ENCODE measurements around the gene XRCC4. TPM values are rescaled to one million over a fixed set of nuclear protein-coding genes. Genes with fewer than 3 reads are reported as not detected.

The XRCC4 gene
- total and polyA plus RNA-seq, 2 of the 13 experiments (the other 11 are each of a cell fraction or from before 2014, with no cell fraction given): 2.8 to 12.6 TPM

DNA sequence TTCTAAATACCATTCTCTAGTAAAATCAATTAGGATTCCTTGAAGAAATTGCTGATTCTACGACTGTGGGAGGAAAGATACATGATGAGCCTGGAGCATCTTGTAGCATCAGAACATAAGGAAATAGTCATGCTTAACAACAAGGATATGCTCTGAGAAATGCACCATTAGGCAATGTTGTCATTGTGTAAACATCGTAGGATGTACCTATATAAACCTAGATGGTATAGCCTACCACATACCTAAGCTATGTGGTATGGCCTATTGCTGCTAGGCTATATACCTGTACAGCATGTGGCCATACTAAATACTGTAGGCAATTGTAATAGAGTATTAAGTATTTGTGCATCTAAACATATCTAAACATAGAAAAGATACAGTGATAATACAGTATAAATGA is 316.8 kb downstream of the XRCC4 start (continued):
- TF ChIP-seq MLLT10 (CRISPR knock-in tag; IDR thresholded peaks at IDR 0.05): no peak

DNA sequence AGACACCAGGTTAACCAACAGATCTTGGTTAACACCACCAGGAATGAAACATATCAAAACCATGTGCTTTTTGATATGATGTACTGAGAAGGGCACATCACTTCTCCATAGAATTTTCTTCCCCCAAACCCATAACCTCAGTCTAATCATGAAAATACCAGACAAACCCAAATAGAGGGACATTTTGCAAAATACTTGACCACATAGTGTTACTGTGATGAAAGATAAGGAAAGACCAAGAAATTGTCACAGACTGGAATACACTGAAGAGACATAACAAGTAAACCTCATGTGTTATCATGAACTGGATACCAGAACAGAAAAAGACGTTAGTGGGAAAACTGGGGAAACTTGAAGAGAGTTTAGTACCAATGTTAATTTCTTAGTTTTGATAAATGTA is 319.3 kb downstream of the XRCC4 start:
- H4K20me1 ChIP-seq (ENCODE audit: insufficient read depth, low read length): no peaks in the 10 kb centered on the region
- no peaks in the 10 kb centered on the region; a peak in 1 of 5 replicates for H3K27me3 ChIP-seq (ENCODE audit: control insufficient read depth in 1 of 2, insufficient read depth in 2 of 2, low read length in 2 of 2)
- DNase-seq (ENCODE audit: low spot score): no peak
- ATAC-seq: no peak
- intact Hi-C loops (cut with micrococcal nuclease; ENCODE audit: unreplicated experiment) (no loop called here), in situ Hi-C loops (cut with HindIII; ENCODE audit: extremely low pct_ligation_motif_present, low pct_unique_long_range_greater_than_20kb) (no loop called here)
- H3K79me2 ChIP-seq (ENCODE audit: insufficient read depth, low read length): no peaks in the 10 kb centered on the region
- TF ChIP-seq, protein P1, sequence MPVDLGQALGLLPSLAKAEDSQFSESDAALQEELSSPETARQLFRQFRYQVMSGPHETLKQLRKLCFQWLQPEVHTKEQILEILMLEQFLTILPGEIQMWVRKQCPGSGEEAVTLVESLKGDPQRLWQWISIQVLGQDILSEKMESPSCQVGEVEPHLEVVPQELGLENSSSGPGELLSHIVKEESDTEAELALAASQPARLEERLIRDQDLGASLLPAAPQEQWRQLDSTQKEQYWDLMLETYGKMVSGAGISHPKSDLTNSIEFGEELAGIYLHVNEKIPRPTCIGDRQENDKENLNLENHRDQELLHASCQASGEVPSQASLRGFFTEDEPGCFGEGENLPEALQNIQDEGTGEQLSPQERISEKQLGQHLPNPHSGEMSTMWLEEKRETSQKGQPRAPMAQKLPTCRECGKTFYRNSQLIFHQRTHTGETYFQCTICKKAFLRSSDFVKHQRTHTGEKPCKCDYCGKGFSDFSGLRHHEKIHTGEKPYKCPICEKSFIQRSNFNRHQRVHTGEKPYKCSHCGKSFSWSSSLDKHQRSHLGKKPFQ (CRISPR knock-in tag; IDR thresholded peaks at IDR 0.05; ENCODE audit: insufficient replicate concordance): no peak
- no peak for TF ChIP-seq HOXD1 (CRISPR knock-in tag; IDR thresholded peaks at IDR 0.05)
- no peak overlapping the region for H3K4me2 ChIP-seq (ENCODE audit: low read depth, low read length)
- no peak for FAIRE-seq
- ChIA-PET CTCF (ENCODE audit: low intra/inter-chr PET ratio, low total read pairs) (no interaction called here), POLR2A (no interaction called here)
- H3K4me3 ChIP-seq (replicated peaks in 1 of 3; ENCODE audit: insufficient read depth in 1 of 3, low read depth in 2 of 3, low read length in 3 of 3): no peak overlapping the region
- no peaks in the 10 kb centered on the region for H3K36me3 ChIP-seq (replicated peaks in 1 of 2; ENCODE audit: control insufficient read depth in 1 of 2, insufficient read depth in 2 of 2, low read length in 2 of 2)
- no peaks in the 10 kb centered on the region for H3K9me3 ChIP-seq (ENCODE audit: low read length)
- 2% methylated on average over 1 of the region's 1 CpG for whole genome bisulfite sequencing (ENCODE audit: low lambda C conversion rate)
- no peak overlapping the region for H3K27ac ChIP-seq (ENCODE audit: extremely low read length, insufficient read depth, low read length)
- no peaks in the 10 kb centered on the region for H3K4me1 ChIP-seq (ENCODE audit: insufficient read depth, low read length)
- H2AFZ ChIP-seq (ENCODE audit: low read length): no peak overlapping the region
- no TSS peak for BruUV-seq (replicated peaks)
- no peak overlapping the region for H3K9ac ChIP-seq (ENCODE audit: insufficient read depth, low read depth, low read length)

DNA sequence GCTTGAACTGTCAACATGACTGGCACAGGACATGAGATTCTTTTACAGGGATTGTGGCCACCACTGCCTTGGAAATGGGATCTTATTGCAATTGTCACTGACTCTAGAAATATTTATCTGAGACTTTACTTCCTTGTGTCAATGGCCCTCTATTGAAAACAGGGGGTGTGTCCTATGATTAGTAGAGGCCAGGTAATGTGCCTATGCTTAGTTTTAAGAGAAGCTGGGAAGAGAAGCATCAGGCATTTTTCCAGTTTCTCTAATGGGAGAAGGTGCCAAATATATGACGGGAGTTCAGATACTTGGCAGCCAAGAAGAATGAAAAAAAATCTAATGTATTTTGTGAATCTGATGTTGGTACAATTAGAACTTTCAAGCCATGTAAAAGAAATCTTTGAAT is 320.3 kb downstream of the XRCC4 start:
- no peaks in the 10 kb centered on the region for H3K27me3 ChIP-seq (ENCODE audit: control insufficient read depth in 1 of 2, insufficient read depth in 2 of 2, low read length in 2 of 2)
- no peaks in the 10 kb centered on the region for H3K36me3 ChIP-seq (replicated peaks in 1 of 2; ENCODE audit: control insufficient read depth in 1 of 2, insufficient read depth in 2 of 2, low read length in 2 of 2)
- ChIA-PET CTCF (ENCODE audit: low intra/inter-chr PET ratio, low total read pairs) (no interaction called here), POLR2A (no interaction called here)
- no peak overlapping the region for H3K27ac ChIP-seq (ENCODE audit: extremely low read length, insufficient read depth, low read length)
- in situ Hi-C loops (cut with HindIII; ENCODE audit: extremely low pct_ligation_motif_present, low pct_unique_long_range_greater_than_20kb) (no loop called here), intact Hi-C loops (cut with micrococcal nuclease; ENCODE audit: unreplicated experiment) (no loop called here)
- H3K4me3 ChIP-seq (replicated peaks in 1 of 3; ENCODE audit: insufficient read depth in 1 of 3, low read depth in 2 of 3, low read length in 3 of 3): no peak overlapping the region
- ATAC-seq (no peak), DNase-seq (ENCODE audit: low spot score) (no peak), FAIRE-seq (no peak)
- BruUV-seq (replicated peaks): no TSS peak
- H3K4me2 ChIP-seq (ENCODE audit: low read depth, low read length): no peak overlapping the region
- no peak overlapping the region for H3K9ac ChIP-seq (ENCODE audit: insufficient read depth, low read depth, low read length)
- no peaks in the 10 kb centered on the region for H3K4me1 ChIP-seq (ENCODE audit: insufficient read depth, low read length)
- H2AFZ ChIP-seq (ENCODE audit: low read length): no peak overlapping the region
- TF ChIP-seq REXO4 (CRISPR knock-in tag; IDR thresholded peaks at IDR 0.05; ENCODE audit: borderline replicate concordance): no peak
- no peaks in the 10 kb centered on the region for H3K79me2 ChIP-seq (ENCODE audit: insufficient read depth, low read length)
- WGBS (ENCODE audit: low lambda C conversion rate): 3% methylated on average over 1 of the region's 1 CpG
- H3K9me3 ChIP-seq (ENCODE audit: low read length): no peaks in the 10 kb centered on the region
- H4K20me1 ChIP-seq (ENCODE audit: insufficient read depth, low read length): no peaks in the 10 kb centered on the region
